Measurements from ENCODE around the gene SPG7.

SPG7 gene

GRCh38 chr16:89511374-89511773, 3.2 kb downstream of the SPG7 start:
- no peak for DNase-seq

- DNase-seq, result no peak
These were observed 4.2 kb downstream of the SPG7 start for GRCh38 chr16:89512453-89512852.

GRCh38 chr16:89517128-89517527, 8.9 kb downstream of the SPG7 start:
- peak in 4 of 56 donors; percentile 12 to 51 (median 33) for DNase-seq

GRCh38 chr16:89519881-89520280, 11.7 kb downstream of the SPG7 start:
- no peak for DNase-seq

- DNase-seq, result no peak
These were observed 14.1 kb downstream of the SPG7 start for GRCh38 chr16:89522287-89522686.

- DNase-seq, result no peak
These were observed 15.6 kb downstream of the SPG7 start for GRCh38 chr16:89523680-89524344.

GRCh38 chr16:89525146-89525913, 17.1 kb downstream of the SPG7 start:
- DNase-seq, result no peak

- DNase-seq, result no peak
These were observed 20.9 kb downstream of the SPG7 start for GRCh38 chr16:89529097-89529496.

- DNase-seq, result no peak
These were observed 22.5 kb downstream of the SPG7 start for GRCh38 chr16:89530401-89531381.

GRCh38 chr16:89531821-89532526, 23.8 kb downstream of the SPG7 start:
- no peak for DNase-seq

GRCh38 chr16:89534252-89534756, 26.1 kb downstream of the SPG7 start:
- DNase-seq, result peak in 19 of 56 donors; percentile 6 to 60 (median 20)

GRCh38 chr16:89536371-89536770, 28.2 kb downstream of the SPG7 start:
- no peak for DNase-seq

GRCh38 chr16:89536886-89537548, 28.8 kb downstream of the SPG7 start:
- peak in 51 of 56 donors; percentile 15 to 87 (median 55) for DNase-seq

- peak in 12 of 56 donors; percentile 9 to 58 (median 26) for DNase-seq
These were observed 29.3 kb downstream of the SPG7 start for GRCh38 chr16:89537549-89537925.

- no peak for DNase-seq
These were observed 30.1 kb downstream of the SPG7 start for GRCh38 chr16:89538286-89538685.

GRCh38 chr16:89540557-89540956, 32.4 kb downstream of the SPG7 start:
- no peak for DNase-seq

GRCh38 chr16:89541792-89542191, 33.6 kb downstream of the SPG7 start:
- DNase-seq, result no peak

- DNase-seq, result no peak
These were observed 35.9 kb downstream of the SPG7 start for GRCh38 chr16:89544113-89544512.

GRCh38 chr16:89544713-89545043, 36.5 kb downstream of the SPG7 start:
- no peak for DNase-seq

- DNase-seq, result no peak
These were observed 37.0 kb downstream of the SPG7 start for GRCh38 chr16:89545044-89545830.
